Urinary bladder (tissue), 4 donors: ENCODE results near the gene ZPR1. TPM values are rescaled to one million over a fixed set of nuclear protein-coding genes. Genes with fewer than 3 reads are reported as not detected.
"Not testable (repeated sequence)": the region's sequence is repeated elsewhere in the genome, so short reads cannot be mapped to it uniquely, and the experiment has no call there.

Source experiments
- DNase-seq: peaks from one replicate; pipeline ENCODE4 v3.0.0-alpha.2; 2015; ENCODE audit errors: extremely low spot score
- H3K27ac ChIP-seq: one replicate; pipeline ENCODE4 v1.5.1; 2013; ENCODE audit warnings: low read depth, mild to moderate bottlenecking, moderate library complexity
- H3K36me3 ChIP-seq: one replicate; pipeline ENCODE4 v1.6.1; 2013; ENCODE audit warnings: mild to moderate bottlenecking, moderate library complexity; ENCODE audit not compliant: insufficient read depth
- H3K4me1 ChIP-seq: one replicate; pipeline ENCODE4 v1.6.1; 2013; ENCODE audit warnings: mild to moderate bottlenecking, moderate library complexity; ENCODE audit not compliant: insufficient read depth
- H3K4me3 ChIP-seq: one replicate; pipeline ENCODE4 v1.5.1; 2013; ENCODE audit warnings: low read depth, low read length
- WGBS: extraction: QIAGEN DNeasy Blood & Tissue Kit; methylation state at CpG from one replicate; pipeline ENCODE4 v1.1.7; 2013; 5-methylcytosine and 5-hydroxymethylcytosine counted together
- polyA plus RNA-seq: library from polyadenylated mRNA; stranded (reverse); fragments of 200-250 nt; gene quantifications from one replicate; pipeline ENCODE4 v1.2.3, GENCODE V29; 2013
- total RNA-seq: library from RNA; depleted of rRNA; stranded (reverse); fragments of >200 nt; gene quantifications from one replicate; pipeline ENCODE4 v1.2.3, GENCODE V29; 2014
- donor health status: healthy with polysubstance abuse.
- donor health status: healthy.

Gene ZPR1
- total RNA-seq, result 17.9 TPM
- polyA plus RNA-seq, result 27.4 TPM

GRCh38 chr11:116787786-116788486, at the start of gene ZPR1:
TSS of gene ZPR1 (minus strand) at chr11:116788023. CDS start at chr11:116787990, 33 bp downstream.
- WGBS, result under 1% methylated on average over 56 of the region's 56 CpGs
- H3K36me3 ChIP-seq, result no peaks in the 10 kb centered on the region
- H3K27ac ChIP-seq, result peak within 1 kb of the TSS; percentile 65
- peak; percentile 76 for DNase-seq
- no peaks in the 10 kb centered on the region for H3K4me1 ChIP-seq
- H3K4me3 ChIP-seq, result peak within 1 kb of the TSS; percentile 89

DNA sequence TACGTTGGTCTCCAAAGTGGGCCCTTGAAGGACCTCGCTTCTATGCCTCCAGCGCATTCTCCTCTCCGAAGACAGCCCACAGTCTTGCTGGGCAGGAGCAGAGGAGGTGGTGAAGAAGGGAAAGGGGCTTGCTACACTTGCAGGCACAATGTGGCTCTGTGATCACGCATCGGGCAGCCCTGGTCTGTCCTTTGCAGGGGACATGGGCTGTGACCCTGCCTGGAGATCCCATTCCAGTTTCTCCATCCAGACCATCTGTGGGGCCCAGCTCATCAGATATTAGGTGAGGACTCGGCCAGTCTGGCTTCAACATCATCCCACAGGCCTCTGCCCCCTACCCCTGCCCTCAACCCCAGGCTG, 48.8 kb upstream of the ZPR1 start:
- 94% methylated on average over 7 of the region's 7 CpGs for WGBS
- Histone ChIP-seq H3K27ac (no peak overlapping the region), H3K4me3 (no peak overlapping the region), H3K36me3 (no peaks in the 10 kb centered on the region), H3K4me1 (no peaks in the 10 kb centered on the region)
- DNase-seq, result no peak

GRCh38 chr11:116835791-116836631, 48.2 kb upstream of the ZPR1 start:
- 13% methylated on average over 57 of the region's 57 CpGs for WGBS
- Histone ChIP-seq H3K27ac (peak overlapping the region; percentile 48), H3K4me3 (peak overlapping the region; percentile 12), H3K36me3 (no peaks in the 10 kb centered on the region), H3K4me1 (no peaks in the 10 kb centered on the region)
- DNase-seq, result peak; percentile 67

- H3K4me1 ChIP-seq, result no peaks in the 10 kb centered on the region
- 44% methylated on average over 28 of the region's 28 CpGs for WGBS
- H3K4me3 ChIP-seq, result no peak overlapping the region
- H3K27ac ChIP-seq, result peak overlapping the region; percentile 48
- no peak for DNase-seq
- H3K36me3 ChIP-seq, result no peaks in the 10 kb centered on the region
Measured at GRCh38 chr11:116835042-116835772, 47.4 kb upstream of the ZPR1 start.

DNA sequence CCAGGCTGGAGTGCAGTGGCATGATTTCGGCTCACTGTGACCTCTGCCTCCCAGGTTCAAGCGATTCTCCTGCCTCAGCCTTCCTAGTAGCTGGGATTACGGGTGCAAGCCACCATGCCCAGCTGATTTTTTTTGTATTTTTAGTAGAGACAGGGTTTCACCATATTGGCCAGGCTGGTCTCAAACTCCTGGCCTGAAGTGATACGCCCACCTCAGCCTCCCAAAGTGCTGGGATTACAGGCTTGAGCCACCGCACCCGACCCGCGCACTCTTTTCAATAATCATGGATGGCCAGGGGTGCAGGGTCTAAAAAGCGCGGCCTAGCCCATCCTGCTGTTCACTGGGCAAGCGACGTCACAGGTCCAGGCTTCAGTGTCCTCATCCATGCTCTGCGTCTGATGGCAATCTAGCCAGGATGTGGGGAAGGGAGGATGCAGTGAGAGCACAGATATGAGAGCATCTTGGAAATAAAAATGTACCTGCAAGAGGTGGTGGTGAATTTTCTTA, 46.8 kb upstream of the ZPR1 start:
- not testable (repeated sequence) for H3K4me3 ChIP-seq, H3K36me3 ChIP-seq, DNase-seq, H3K4me1 ChIP-seq, H3K27ac ChIP-seq
- 87% methylated on average over 13 of the region's 13 CpGs for WGBS

DNA sequence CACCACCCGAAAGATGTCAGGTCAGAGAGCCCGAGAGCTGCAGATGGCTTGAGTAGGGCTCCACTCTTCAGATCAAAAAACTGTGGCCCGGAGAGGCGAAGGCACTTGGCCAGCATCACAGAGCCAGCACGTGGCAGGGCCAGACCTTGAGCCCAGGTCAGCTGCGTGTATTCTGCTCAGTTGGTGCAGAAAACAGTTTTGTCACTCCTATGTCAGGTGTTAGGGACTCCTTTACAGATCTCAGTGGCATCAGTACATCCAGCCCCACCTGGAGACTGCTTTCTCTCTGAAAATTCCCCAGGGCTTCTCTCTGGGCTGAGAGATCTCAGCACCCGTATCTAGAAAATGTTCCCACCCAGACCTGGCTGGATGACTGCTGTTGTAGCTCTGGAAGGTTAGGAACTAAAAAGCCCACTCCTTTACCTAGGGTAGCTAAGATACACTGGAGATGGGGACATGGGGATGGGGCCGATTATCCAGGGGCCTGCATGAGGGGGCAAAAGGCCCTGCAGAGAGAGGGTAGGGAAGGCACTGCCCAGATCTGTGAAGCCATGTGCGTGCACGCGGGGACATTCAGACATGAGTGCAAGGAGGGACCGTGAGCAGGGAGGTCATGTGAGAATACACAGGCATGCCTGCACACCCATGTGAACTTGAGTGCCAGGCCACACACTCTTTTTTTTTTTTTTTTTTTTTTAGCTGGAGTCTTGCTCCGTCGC, 46.2 kb upstream of the ZPR1 start:
- H3K4me3 ChIP-seq, result no peak overlapping the region
- no peak for DNase-seq
- WGBS, result 94% methylated on average over 14 of the region's 14 CpGs
- H3K27ac ChIP-seq, result no peak overlapping the region
- no peaks in the 10 kb centered on the region for H3K4me1 ChIP-seq
- H3K36me3 ChIP-seq, result no peaks in the 10 kb centered on the region

GRCh38 chr11:116833491-116833815, 45.6 kb upstream of the ZPR1 start:
- H3K4me1 ChIP-seq, result no peaks in the 10 kb centered on the region
- H3K36me3 ChIP-seq, result no peaks in the 10 kb centered on the region
- H3K27ac ChIP-seq, result no peak overlapping the region
- no peak for DNase-seq
- no peak overlapping the region for H3K4me3 ChIP-seq
- WGBS, result 95% methylated on average over 10 of the region's 10 CpGs

DNA sequence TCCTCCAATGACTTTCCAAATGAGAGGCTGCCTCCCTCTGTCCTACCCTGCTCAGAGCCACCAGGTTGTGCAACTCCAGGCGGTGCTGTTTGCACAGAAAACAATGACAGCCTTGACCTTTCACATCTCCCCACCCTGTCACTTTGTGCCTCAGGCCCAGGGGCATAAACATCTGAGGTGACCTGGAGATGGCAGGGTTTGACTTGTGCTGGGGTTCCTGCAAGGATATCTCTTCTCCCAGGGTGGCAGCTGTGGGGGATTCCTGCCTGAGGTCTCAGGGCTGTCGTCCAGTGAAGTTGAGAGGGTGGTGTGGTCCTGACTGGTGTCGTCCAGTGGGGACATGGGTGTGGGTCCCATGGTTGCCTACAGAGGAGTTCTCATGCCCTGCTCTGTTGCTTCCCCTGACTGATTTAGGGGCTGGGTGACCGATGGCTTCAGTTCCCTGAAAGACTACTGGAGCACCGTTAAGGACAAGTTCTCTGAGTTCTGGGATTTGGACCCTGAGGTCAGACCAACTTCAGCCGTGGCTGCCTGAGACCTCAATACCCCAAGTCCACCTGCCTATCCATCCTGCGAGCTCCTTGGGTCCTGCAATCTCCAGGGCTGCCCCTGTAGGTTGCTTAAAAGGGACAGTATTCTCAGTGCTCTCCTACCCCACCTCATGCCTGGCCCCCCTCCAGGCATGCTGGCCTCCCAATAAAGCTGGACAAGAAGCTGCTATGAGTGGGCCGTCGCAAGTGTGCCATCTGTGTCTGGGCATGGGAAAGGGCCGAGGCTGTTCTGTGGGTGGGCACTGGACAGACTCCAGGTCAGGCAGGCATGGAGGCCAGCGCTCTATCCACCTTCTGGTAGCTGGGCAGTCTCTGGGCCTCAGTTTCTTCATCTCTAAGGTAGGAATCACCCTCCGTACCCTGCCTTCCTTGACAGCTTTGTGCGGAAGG, 44.8 kb upstream of the ZPR1 start:
- WGBS, result 81% methylated on average over 13 of the region's 13 CpGs

GRCh38 chr11:116831790-116832349, 44.0 kb upstream of the ZPR1 start:
- no peak for DNase-seq
- Histone ChIP-seq H3K36me3 (no peaks in the 10 kb centered on the region), H3K27ac (no peak overlapping the region), H3K4me3 (no peak overlapping the region), H3K4me1 (no peaks in the 10 kb centered on the region)
- WGBS, result 92% methylated on average over 7 of the region's 7 CpGs

More for the DNA sequence above, 44.8 kb upstream of the ZPR1 start:
- Histone ChIP-seq H3K4me1 (no peaks in the 10 kb centered on the region), H3K4me3 (no peak overlapping the region), H3K36me3 (no peaks in the 10 kb centered on the region), H3K27ac (no peak overlapping the region)
- no peak for DNase-seq

DNA sequence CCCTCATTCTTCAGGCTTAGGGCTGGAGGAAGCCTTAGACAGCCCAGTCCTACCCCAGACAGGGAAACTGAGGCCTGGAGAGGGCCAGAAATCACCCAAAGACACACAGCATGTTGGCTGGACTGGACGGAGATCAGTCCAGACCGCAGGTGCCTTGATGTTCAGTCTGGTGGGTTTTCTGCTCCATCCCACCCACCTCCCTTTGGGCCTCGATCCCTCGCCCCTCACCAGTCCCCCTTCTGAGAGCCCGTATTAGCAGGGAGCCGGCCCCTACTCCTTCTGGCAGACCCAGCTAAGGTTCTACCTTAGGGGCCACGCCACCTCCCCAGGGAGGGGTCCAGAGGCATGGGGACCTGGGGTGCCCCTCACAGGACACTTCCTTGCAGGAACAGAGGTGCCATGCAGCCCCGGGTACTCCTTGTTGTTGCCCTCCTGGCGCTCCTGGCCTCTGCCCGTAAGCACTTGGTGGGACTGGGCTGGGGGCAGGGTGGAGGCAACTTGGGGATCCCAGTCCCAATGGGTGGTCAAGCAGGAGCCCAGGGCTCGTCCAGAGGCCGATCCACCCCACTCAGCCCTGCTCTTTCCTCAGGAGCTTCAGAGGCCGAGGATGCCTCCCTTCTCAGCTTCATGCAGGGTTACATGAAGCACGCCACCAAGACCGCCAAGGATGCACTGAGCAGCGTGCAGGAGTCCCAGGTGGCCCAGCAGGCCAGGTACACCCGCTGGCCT, 42.5 kb upstream of the ZPR1 start:
- H3K4me1 ChIP-seq, result no peaks in the 10 kb centered on the region
- no peaks in the 10 kb centered on the region for H3K36me3 ChIP-seq
- H3K4me3 ChIP-seq, result no peak overlapping the region
- DNase-seq, result no peak
- 96% methylated on average over 17 of the region's 17 CpGs for WGBS
- no peak overlapping the region for H3K27ac ChIP-seq

DNA sequence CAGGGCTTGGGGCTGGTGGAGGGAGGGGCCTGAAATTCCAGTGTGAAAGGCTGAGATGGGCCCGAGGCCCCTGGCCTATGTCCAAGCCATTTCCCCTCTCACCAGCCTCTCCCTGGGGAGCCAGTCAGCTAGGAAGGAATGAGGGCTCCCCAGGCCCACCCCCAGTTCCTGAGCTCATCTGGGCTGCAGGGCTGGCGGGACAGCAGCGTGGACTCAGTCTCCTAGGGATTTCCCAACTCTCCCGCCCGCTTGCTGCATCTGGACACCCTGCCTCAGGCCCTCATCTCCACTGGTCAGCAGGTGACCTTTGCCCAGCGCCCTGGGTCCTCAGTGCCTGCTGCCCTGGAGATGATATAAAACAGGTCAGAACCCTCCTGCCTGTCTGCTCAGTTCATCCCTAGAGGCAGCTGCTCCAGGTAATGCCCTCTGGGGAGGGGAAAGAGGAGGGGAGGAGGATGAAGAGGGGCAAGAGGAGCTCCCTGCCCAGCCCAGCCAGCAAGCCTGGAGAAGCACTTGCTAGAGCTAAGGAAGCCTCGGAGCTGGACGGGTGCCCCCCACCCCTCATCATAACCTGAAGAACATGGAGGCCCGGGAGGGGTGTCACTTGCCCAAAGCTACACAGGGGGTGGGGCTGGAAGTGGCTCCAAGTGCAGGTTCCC, 41.8 kb upstream of the ZPR1 start, which contains the start of gene APOC3:
APOC3 (plus strand) TSS at position 383 of the 659 bp plus-strand sequence. CDS start 676 bp downstream, outside the sequence.
- WGBS, result 74% methylated on average over 9 of the region's 9 CpGs
- no peak for DNase-seq

More for the DNA sequence above, 41.8 kb upstream of the ZPR1 start, which contains the start of gene APOC3:
- Histone ChIP-seq H3K4me3 (no peak within 1 kb of the TSS), H3K27ac (no peak within 1 kb of the TSS), H3K36me3 (no peaks in the 10 kb centered on the region), H3K4me1 (no peaks in the 10 kb centered on the region)
